GM23338 (cell line): ENCODE results near the gene HOXA5. TPM values are rescaled to one million over a fixed set of nuclear protein-coding genes. Genes with fewer than 3 reads are reported as not detected.

Experiments
- ATAC-seq: fragments of 200-7000 bp; cut with Tn5 transposase; 3 replicates; pipeline ENCODE4 v1.9.1; 2020
- DNase-seq: peaks from one replicate; pipeline ENCODE4 v3.0.0-alpha.2; 2015; ENCODE audit warnings: low spot score
- H2AFZ ChIP-seq: fragments of 200-600 bp; sonication (generic); 2 replicates; pipeline ENCODE4 v1.8.0; 2016; ENCODE audit warnings: antibody characterized with exemption, mild to moderate bottlenecking, moderate library complexity
- H3F3A ChIP-seq: fragments of 200-600 bp; sonication (generic); replicated peaks from 2 replicates; pipeline ENCODE4 v1.8.0; 2017; ENCODE audit warnings: antibody characterized with exemption, mixed run types, low read depth
- H3K27ac ChIP-seq: fragments of 200-600 bp; sonication (generic); 2 replicates; pipeline ENCODE4 v1.6.1; 2016; ENCODE audit warnings: low read depth
- H3K27me3 ChIP-seq: fragments of 200-600 bp; sonication (generic); 2 replicates; pipeline ENCODE4 v1.8.0; 2016; ENCODE audit warnings: mild to moderate bottlenecking, mixed run types, moderate library complexity; ENCODE audit not compliant: insufficient read depth
- H3K36me3 ChIP-seq: fragments of 200-600 bp; sonication (generic); 2 replicates; pipeline ENCODE4 v1.8.0; 2016; ENCODE audit warnings: mild to moderate bottlenecking; ENCODE audit not compliant: insufficient read depth
- H3K4me1 ChIP-seq: fragments of 200-600 bp; sonication (generic); 2 replicates; pipeline ENCODE4 v1.8.0; 2016; ENCODE audit warnings: mild to moderate bottlenecking, moderate library complexity; ENCODE audit not compliant: insufficient read depth
- H3K4me2 ChIP-seq: fragments of 200-600 bp; sonication (generic); 2 replicates; pipeline ENCODE4 v1.7.1; 2017; ENCODE audit warnings: mixed run types
- H3K4me3 ChIP-seq: fragments of 200-600 bp; sonication (generic); 2 replicates; pipeline ENCODE4 v1.6.1; 2016; ENCODE audit warnings: mixed run types
- H3K79me2 ChIP-seq: fragments of 200-600 bp; sonication (generic); replicated peaks from 2 replicates; pipeline ENCODE4 v1.8.0; 2017; ENCODE audit warnings: mild to moderate bottlenecking; ENCODE audit not compliant: insufficient read depth
- H3K9me2 ChIP-seq: fragments of 200-600 bp; sonication (generic); 2 replicates; pipeline ENCODE4 v1.8.0; 2017; ENCODE audit not compliant: insufficient read depth
- H4K20me1 ChIP-seq: fragments of 200-600 bp; sonication (generic); replicated peaks from 2 replicates; pipeline ENCODE4 v1.8.0; 2017; ENCODE audit warnings: mild to moderate bottlenecking; ENCODE audit not compliant: insufficient read depth
- H3K27ac Mint-ChIP-seq: 2 replicates; pipeline ENCODE4 v1.8.0; 2020; ENCODE audit warnings: inconsistent platforms, mild to moderate bottlenecking, moderate library complexity, mixed read lengths
- H3K27me3 Mint-ChIP-seq: 3 replicates; pipeline ENCODE4 v1.8.0; 2022; ENCODE audit warnings: low read depth, mild to moderate bottlenecking, moderate library complexity, mixed read lengths, inconsistent platforms; ENCODE audit not compliant: insufficient read depth, poor library complexity
- H3K36me3 Mint-ChIP-seq: 3 replicates; pipeline ENCODE4 v1.8.0; 2021; ENCODE audit warnings: low read depth, mild to moderate bottlenecking, inconsistent platforms, moderate library complexity, mixed read lengths
- H3K4me1 Mint-ChIP-seq: 3 replicates; pipeline ENCODE4 v1.8.0; 2020; ENCODE audit warnings: mild to moderate bottlenecking, inconsistent platforms, mixed read lengths
- H3K4me3 Mint-ChIP-seq: 3 replicates; pipeline ENCODE4 v1.8.0; 2021; ENCODE audit warnings: moderate library complexity, mild to moderate bottlenecking, inconsistent platforms, mixed read lengths
- H3K9me3 Mint-ChIP-seq: 3 replicates; pipeline ENCODE4 v1.8.0; 2020; ENCODE audit warnings: moderate library complexity, mild to moderate bottlenecking, inconsistent platforms, mixed read lengths
- EZH2 ChIP-seq: fragments of 200-600 bp; sonication (generic); IDR thresholded peaks from one replicate; pipeline ENCODE4 v1.8.0; 2017; ENCODE audit warnings: antibody characterized with exemption, mild to moderate bottlenecking, low read depth; ENCODE audit not compliant: unreplicated experiment
- EZH2phosphoT487 ChIP-seq: fragments of 200-600 bp; sonication (generic); IDR thresholded peaks from one replicate; pipeline ENCODE4 v1.8.1; 2018; ENCODE audit warnings: antibody characterized with exemption; ENCODE audit not compliant: unreplicated experiment
- JUNB ChIP-seq: IDR thresholded peaks from one replicate; pipeline ENCODE4 v1.6.1; 2016; ENCODE audit warnings: antibody characterized with exemption; ENCODE audit not compliant: unreplicated experiment
- ZNF331 ChIP-seq: fragments of 250-450 bp; sonication (Bioruptor Pico); IDR thresholded peaks from 2 replicates; pipeline ENCODE4 v1.5.0; 2020; ENCODE audit warnings: low read depth, mild to moderate bottlenecking, moderate library complexity
- polyA plus RNA-seq: library from polyadenylated mRNA; unstranded; fragments of >200 nt; fragmentation: Nextera tagmentation; extraction: Ambion mirVana; gene quantifications from 2 replicates; pipeline ENCODE4 v1.2.1, GENCODE V29; 2016
- total RNA-seq: library from RNA; depleted of rRNA; stranded (reverse); fragments of >200 nt; shearing (Covaris generic); gene quantifications from 2 replicates; pipeline ENCODE4 v1.2.3, GENCODE V29; 2014
- TF ChIP-seq, protein P1 (sequence below): IDR thresholded peaks from 2 replicates; pipeline ENCODE4 v1.6.1; 2016; ENCODE audit warnings: antibody characterized with exemption

HOXA5 gene
- total and polyA plus RNA-seq, 2 experiments from 2014 or later = not detected

DNA sequence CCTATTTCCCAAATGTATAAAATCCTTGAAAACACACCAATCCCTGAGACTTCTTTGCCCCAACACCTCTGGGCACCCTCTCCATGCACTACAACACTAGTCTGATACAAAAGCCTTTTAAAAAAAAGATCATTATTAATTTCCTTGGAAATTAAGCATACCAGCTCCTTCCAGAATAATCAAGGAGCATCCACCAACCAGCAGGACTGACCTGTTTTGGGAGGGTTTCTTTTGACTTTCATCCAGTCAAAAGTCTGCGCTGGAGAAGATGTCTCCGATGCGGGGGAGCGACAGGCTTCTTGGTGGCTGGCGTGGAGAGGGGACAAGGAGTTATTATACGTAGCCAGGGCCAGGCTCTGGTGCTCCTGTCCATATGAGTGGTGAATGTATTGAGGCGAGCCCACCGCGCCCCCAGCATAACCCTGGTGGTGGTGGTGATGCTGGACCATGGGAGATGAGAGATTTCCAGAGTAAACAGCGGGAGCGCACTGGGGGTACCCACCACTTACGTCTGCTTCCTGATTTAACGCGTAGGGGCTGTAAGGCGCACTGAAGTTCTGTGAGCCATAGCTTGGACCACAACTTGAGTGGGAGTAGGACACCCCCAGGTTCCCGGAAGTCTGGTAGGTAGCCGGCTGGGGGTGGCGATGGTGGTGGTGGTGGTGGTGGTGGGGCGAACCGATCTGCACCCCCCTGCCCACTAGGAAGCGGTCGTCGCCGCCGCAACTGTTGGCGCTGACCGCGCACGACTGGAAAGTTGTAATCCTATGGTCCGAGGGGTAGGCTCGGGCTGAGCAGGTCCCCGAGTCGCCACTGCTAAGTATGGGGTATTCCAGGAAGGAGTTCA lies 48.2 kb downstream of the HOXA5 start:
- no peaks in the 10 kb centered on the region for H3K79me2 ChIP-seq
- peaks cover 8% of the 10 kb centered on the region; the same call in 2 of the 3 replicates for H3K9me3 Mint-ChIP-seq
- peak; percentile 13 for ATAC-seq
- H3K4me1 Mint-ChIP-seq = peaks cover 62% of the 10 kb centered on the region
- TF ChIP-seq EZH2phosphoT487 (peak; percentile 50), ZNF331 (CRISPR knock-in tag) (no peak), JUNB (no peak), EZH2 (peak; percentile 92)
- TF ChIP-seq, protein P1, sequence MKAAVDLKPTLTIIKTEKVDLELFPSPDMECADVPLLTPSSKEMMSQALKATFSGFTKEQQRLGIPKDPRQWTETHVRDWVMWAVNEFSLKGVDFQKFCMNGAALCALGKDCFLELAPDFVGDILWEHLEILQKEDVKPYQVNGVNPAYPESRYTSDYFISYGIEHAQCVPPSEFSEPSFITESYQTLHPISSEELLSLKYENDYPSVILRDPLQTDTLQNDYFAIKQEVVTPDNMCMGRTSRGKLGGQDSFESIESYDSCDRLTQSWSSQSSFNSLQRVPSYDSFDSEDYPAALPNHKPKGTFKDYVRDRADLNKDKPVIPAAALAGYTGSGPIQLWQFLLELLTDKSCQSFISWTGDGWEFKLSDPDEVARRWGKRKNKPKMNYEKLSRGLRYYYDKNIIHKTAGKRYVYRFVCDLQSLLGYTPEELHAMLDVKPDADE = no peak
- H3K4me3 Mint-ChIP-seq = peak overlapping the region; percentile 69
- peak; percentile 36 for DNase-seq
- H3K4me1 ChIP-seq = peaks cover 67% of the 10 kb centered on the region
- H3K27me3 ChIP-seq = peaks cover 100% of the 10 kb centered on the region
- no peaks in the 10 kb centered on the region for H3K36me3 Mint-ChIP-seq
- no peaks in the 10 kb centered on the region for H3K36me3 ChIP-seq
- peaks cover 46% of the 10 kb centered on the region for H3F3A ChIP-seq
- H3K27ac Mint-ChIP-seq = no peak overlapping the region
- H2AFZ ChIP-seq = no peak overlapping the region
- H3K4me3 ChIP-seq = peak overlapping the region; percentile 60
- H3K4me2 ChIP-seq = peak overlapping the region; percentile 84; the same call in 1 of the 2 replicates
- no peaks in the 10 kb centered on the region for H3K9me2 ChIP-seq
- peaks cover 54% of the 10 kb centered on the region for H4K20me1 ChIP-seq
- H3K27me3 Mint-ChIP-seq = peaks cover 100% of the 10 kb centered on the region
- no peak overlapping the region for H3K27ac ChIP-seq

DNA sequence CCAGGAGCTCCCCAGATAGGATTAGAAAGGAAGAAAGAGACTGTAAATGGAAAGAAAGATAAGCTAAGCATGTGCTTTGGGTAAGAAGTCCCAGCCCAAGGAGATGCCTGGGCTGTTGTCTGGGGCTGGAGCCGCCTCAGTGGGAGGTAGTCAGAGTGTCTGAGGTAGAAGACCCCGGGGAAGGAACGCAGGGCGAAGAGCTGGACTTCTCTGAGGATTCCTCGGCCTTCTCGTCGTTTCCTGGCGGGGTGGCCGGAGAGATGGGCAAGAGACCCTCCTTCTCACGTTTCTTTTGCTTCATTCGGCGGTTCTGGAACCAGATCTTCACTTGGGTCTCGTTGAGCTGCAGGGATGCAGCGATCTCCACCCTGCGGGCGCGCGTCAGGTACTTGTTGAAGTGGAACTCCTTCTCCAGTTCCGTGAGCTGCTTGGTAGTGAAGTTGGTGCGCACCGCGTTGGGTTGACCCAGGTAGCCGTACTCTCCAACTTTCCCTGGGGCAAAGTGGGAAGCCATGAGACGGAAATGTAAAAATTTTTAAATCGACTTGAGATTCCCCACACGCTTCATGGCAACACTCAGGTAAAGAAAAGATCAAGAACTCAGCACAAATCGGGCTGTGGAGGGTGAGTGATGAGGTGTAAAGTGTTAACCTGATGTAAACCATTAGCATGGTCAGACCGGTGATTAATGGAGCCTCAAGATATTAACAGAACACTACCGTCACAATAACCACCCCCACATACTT lies 49.0 kb downstream of the HOXA5 start:
- Mint-ChIP-seq H3K27ac (no peak overlapping the region), H3K4me3 (peak overlapping the region; percentile 69; the same call in 1 of the 3 replicates), H3K9me3 (peaks cover 8% of the 10 kb centered on the region; the same call in 1 of the 3 replicates), H3K27me3 (peaks cover 100% of the 10 kb centered on the region), H3K36me3 (no peaks in the 10 kb centered on the region), H3K4me1 (peaks cover 59% of the 10 kb centered on the region)
- DNase-seq = no peak
- Histone ChIP-seq H3K4me2 (no peak overlapping the region), H3K9me2 (no peaks in the 10 kb centered on the region), H3K4me3 (0 out of 2 replicates have a peak overlapping the region, but pooled peaks have one; percentile 17), H3K27me3 (peaks cover 100% of the 10 kb centered on the region), H3K36me3 (no peaks in the 10 kb centered on the region), H2AFZ (no peak overlapping the region), H3K79me2 (no peaks in the 10 kb centered on the region), H3F3A (peaks cover 50% of the 10 kb centered on the region), H3K27ac (no peak overlapping the region), H4K20me1 (peaks cover 54% of the 10 kb centered on the region), H3K4me1 (peaks cover 64% of the 10 kb centered on the region)
- ATAC-seq = no peak
- TF ChIP-seq, protein P1 = no peak
- peak; percentile 31 for TF ChIP-seq EZH2
- peak; percentile 46 for TF ChIP-seq EZH2phosphoT487
